ENCODE results near the gene PFKFB4.

GRCh38 chr3:48552111-48552951 is 4.3 kb downstream of the PFKFB4 start:
- TF ChIP-seq SCRT1 (tag by site-specific recombination; IDR thresholded peaks at IDR 0.05; ENCODE audit: borderline replicate concordance) = no peak
- no peak for TF ChIP-seq CTCF (tag by site-specific recombination; IDR thresholded peaks at IDR 0.05)
- TF ChIP-seq KLF1 (tag by site-specific recombination; IDR thresholded peaks at IDR 0.05) = no peak
- TF ChIP-seq, protein P1, sequence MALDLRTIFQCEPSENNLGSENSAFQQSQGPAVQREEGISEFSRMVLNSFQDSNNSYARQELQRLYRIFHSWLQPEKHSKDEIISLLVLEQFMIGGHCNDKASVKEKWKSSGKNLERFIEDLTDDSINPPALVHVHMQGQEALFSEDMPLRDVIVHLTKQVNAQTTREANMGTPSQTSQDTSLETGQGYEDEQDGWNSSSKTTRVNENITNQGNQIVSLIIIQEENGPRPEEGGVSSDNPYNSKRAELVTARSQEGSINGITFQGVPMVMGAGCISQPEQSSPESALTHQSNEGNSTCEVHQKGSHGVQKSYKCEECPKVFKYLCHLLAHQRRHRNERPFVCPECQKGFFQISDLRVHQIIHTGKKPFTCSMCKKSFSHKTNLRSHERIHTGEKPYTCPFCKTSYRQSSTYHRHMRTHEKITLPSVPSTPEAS (tag by site-specific recombination; IDR thresholded peaks at IDR 0.05) = no peak
- TF ChIP-seq, protein P2, sequence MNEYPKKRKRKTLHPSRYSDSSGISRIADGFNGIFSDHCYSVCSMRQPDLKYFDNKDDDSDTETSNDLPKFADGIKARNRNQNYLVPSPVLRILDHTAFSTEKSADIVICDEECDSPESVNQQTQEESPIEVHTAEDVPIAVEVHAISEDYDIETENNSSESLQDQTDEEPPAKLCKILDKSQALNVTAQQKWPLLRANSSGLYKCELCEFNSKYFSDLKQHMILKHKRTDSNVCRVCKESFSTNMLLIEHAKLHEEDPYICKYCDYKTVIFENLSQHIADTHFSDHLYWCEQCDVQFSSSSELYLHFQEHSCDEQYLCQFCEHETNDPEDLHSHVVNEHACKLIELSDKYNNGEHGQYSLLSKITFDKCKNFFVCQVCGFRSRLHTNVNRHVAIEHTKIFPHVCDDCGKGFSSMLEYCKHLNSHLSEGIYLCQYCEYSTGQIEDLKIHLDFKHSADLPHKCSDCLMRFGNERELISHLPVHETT (tag by site-specific recombination; IDR thresholded peaks at IDR 0.05) = no peak
- TF ChIP-seq ZFP69B (tag by site-specific recombination; IDR thresholded peaks at IDR 0.05) = no peak
- TF ChIP-seq ZNF670 (tag by site-specific recombination; IDR thresholded peaks at IDR 0.05; ENCODE audit: low read depth) = no peak
- TF ChIP-seq ZNF23 (tag by site-specific recombination; IDR thresholded peaks at IDR 0.05; ENCODE audit: borderline replicate concordance) = no peak
